ENCODE measurements around the gene LCE3B.

The LCE3B gene

DNA sequence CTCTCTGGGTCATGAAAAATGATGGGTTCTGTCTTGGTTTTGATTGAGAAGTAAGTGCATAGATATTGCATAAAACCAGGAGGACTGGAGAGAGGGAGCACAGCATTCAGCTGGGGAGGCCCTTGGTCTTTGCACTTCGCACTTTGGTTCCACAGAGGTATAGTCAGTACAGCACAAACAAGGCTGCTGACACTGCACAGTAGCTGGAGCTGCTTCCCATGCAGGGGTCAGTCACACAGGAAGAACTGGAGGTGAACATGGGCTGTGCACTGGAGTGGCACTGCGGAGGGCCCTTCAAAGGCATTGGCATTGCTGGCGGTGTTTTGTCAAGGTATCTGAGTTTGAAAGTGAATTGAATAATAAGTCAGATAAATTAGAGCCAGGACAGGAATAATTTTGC lies 45.0 kb downstream of the LCE3B start:
- DNase-seq (ENCODE audit: low spot score): no peak

- DNase-seq (ENCODE audit: low spot score): no peak
Observed at GRCh38 chr1:152663098-152663497, 49.5 kb downstream of the LCE3B start, which contains the start of gene LCE2D. Gene LCE2D (plus strand): TSS chr1:152663380. CDS start chr1:152664106, 726 bp downstream.
